NB4 (cell line): ENCODE measurements around the gene NTM.

Experiments
- DNase-seq: peaks from one replicate; pipeline ENCODE4 v3.0.0; 2010; ENCODE audit warnings: low read depth
- H3K4me3 ChIP-seq: one replicate; pipeline ENCODE4 v1.5.1; 2011; ENCODE audit warnings: mild to moderate bottlenecking, low read depth, low read length, moderate library complexity
- CTCF ChIP-seq: IDR thresholded peaks from one replicate; pipeline ENCODE4 v1.5.1; 2012; ENCODE audit warnings: low read depth, low read length
- MAX ChIP-seq: IDR thresholded peaks from 2 replicates; pipeline ENCODE4 v1.6.1; 2011; ENCODE audit warnings: low read depth, low read length
- MYC ChIP-seq: IDR thresholded peaks from 2 replicates; pipeline ENCODE4 v1.6.1; 2011; ENCODE audit warnings: low read depth, low read length
- POLR2A ChIP-seq: IDR thresholded peaks from 2 replicates; pipeline ENCODE4 v1.6.1; 2011; ENCODE audit warnings: mild to moderate bottlenecking; ENCODE audit not compliant: insufficient read length; ENCODE audit errors: extremely low read depth

NTM gene

GRCh38 chr11:131964698-131965483 lies 594.5 kb downstream of the NTM start:
- TF ChIP-seq MAX (no peak), POLR2A (no peak), CTCF (no peak), MYC (no peak)
- no peak overlapping the region for H3K4me3 ChIP-seq
- no peak for DNase-seq

GRCh38 chr11:131965504-131965903 lies 595.1 kb downstream of the NTM start:
- DNase-seq: no peak
- no peak overlapping the region for H3K4me3 ChIP-seq
- TF ChIP-seq MAX: no peak
- no peak for TF ChIP-seq POLR2A
- TF ChIP-seq CTCF: no peak
- TF ChIP-seq MYC: no peak

GRCh38 chr11:131966667-131967066 lies 596.3 kb downstream of the NTM start:
- no peak for TF ChIP-seq CTCF
- no peak for TF ChIP-seq POLR2A
- no peak for TF ChIP-seq MAX
- TF ChIP-seq MYC: no peak
- no peak overlapping the region for H3K4me3 ChIP-seq
- no peak for DNase-seq

GRCh38 chr11:131969261-131969660 lies 598.8 kb downstream of the NTM start:
- TF ChIP-seq CTCF: no peak
- TF ChIP-seq MAX: no peak
- TF ChIP-seq POLR2A: no peak
- no peak for TF ChIP-seq MYC
- H3K4me3 ChIP-seq: no peak overlapping the region
- no peak for DNase-seq

GRCh38 chr11:131973061-131973460 lies 602.6 kb downstream of the NTM start:
- no peak for DNase-seq
- no peak overlapping the region for H3K4me3 ChIP-seq
- TF ChIP-seq POLR2A (no peak), MAX (no peak), CTCF (no peak), MYC (no peak)
